Gastrocnemius medialis (tissue), 4 donors: ENCODE measurements around the gene AUTS2. TPM values are rescaled to one million over a fixed set of nuclear protein-coding genes. Genes with fewer than 3 reads are reported as not detected.

Experiments
- ATAC-seq, 2 donors: fragments of 150-250 bp; one replicate each; pipeline ENCODE4 v1.9.1; 2016
- DNase-seq, 2 donors: peaks; one replicate each; pipeline ENCODE4 v3.0.0-alpha.2; 2019
- H3K27ac ChIP-seq, 4 donors: fragments of 200-600 bp; sonication (generic); 1 replicate in 1 of 4; 2 replicates in 3 of 4; pipeline ENCODE4 v1.5.1; 2016 to 2018; ENCODE audit warnings: mild to moderate bottlenecking in 2 of 4, moderate library complexity in 1 of 4
- H3K27me3 ChIP-seq, 3 donors: fragments of 200-600 bp; sonication (generic) in 2 of 3; 1 replicate in 1 of 3; 2 replicates in 2 of 3; pipeline versions ENCODE4 v1.5.1 to v1.6.0; 2016 to 2019; ENCODE audit warnings: mild to moderate bottlenecking in 1 of 3, moderate library complexity in 1 of 3
- H3K36me3 ChIP-seq, 2 donors: fragments of 200-600 bp; sonication (generic) in 1 of 2; one replicate each; pipeline ENCODE4 v1.5.1; 2017 to 2018
- H3K4me1 ChIP-seq, 2 donors: fragments of 200-600 bp; sonication (generic) in 1 of 2; one replicate each; pipeline ENCODE4 v1.5.1; 2016 to 2017; ENCODE audit warnings: mild to moderate bottlenecking in 2 of 2
- H3K4me3 ChIP-seq, 4 donors: fragments of 200-600 bp; sonication (generic) in 3 of 4; 1 replicate in 1 of 4; 2 replicates in 3 of 4; pipeline ENCODE4 v1.5.1; 2016 to 2019; ENCODE audit warnings: mild to moderate bottlenecking in 2 of 4
- H3K9me3 ChIP-seq, 3 donors: fragments of 200-600 bp; sonication (generic) in 2 of 3; 1 replicate in 1 of 3; 2 replicates in 2 of 3; pipeline ENCODE4 v1.5.1; 2016 to 2019
- CTCF ChIP-seq, 5 experiments: fragments of 450-650 bp in 3 of 5; fragments of 200-600 bp in 2 of 5; sonication (generic) in 2 of 5; IDR thresholded peaks in 4 of 5; conservative IDR thresholded peaks in 1 of 5; 1 replicate in 4 of 5; 2 replicates in 1 of 5; pipeline ENCODE4 v1.5.1; 2016 to 2019; ENCODE audit warnings: antibody characterized with exemption in 5 of 5, mild to moderate bottlenecking in 3 of 5, moderate library complexity in 3 of 5
- POLR2A ChIP-seq, 2 donors: fragments of 450-650 bp; IDR thresholded peaks; one replicate each; pipeline ENCODE4 v1.6.1; 2017; ENCODE audit warnings: antibody characterized with exemption in 2 of 2, mild to moderate bottlenecking in 2 of 2, moderate library complexity in 2 of 2
- in situ Hi-C, 4 donors: fragments of 200-750 bp; cut with MboI; loops; one replicate each; pipeline versions ENCODE4 v1.15.0 to v1.8.0; 2017; ENCODE audit warnings: low sequenced_read_pairs in 4 of 4
- intact Hi-C: fragments of 100-400 bp; cut with DNase I; formaldehyde crosslinking; loops from one replicate; pipeline ENCODE4 v1.15.1; 2023; ENCODE audit warnings: low total_unique reads
- total RNA-seq, 4 donors: library from RNA; depleted of rRNA; stranded (reverse); fragments of >200 nt; gene quantifications; one replicate each; pipeline versions ENCODE4 v1.1.0 to v1.2.3, GENCODE V29; 2016

AUTS2 gene
- total RNA-seq, 4 donors from 2014 or later, result 2.5 to 16.2 (median 8.5) TPM

DNA sequence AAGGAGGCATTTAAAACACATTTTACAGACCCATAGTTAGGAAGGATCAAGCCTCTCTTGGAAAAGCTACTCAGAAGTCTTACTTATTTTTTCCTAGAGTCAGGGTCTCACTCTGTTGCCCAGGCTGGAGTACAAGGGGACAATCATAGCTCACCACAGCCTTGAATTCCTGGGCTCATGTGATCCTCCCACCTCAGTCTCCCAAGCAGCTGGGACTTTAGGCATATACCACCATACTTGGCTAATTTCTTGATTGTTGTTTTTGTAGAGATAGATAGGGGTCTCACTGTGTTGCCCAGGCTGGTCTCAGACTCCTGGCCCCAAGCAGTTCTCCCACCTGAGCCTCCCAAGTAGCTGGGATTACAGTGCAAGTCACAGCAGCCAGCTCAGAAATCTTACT, 1179.0 kb downstream of the AUTS2 start:
- Histone ChIP-seq H3K4me3 (no peak overlapping the region), H3K4me1 (no peaks in the 10 kb centered on the region), H3K9me3 (no peaks in the 10 kb centered on the region), H3K27ac (no peak overlapping the region), H3K27me3 (no peaks in the 10 kb centered on the region), H3K36me3 (peaks cover 0 to 56% of the 10 kb centered on the region in 2 donors)
- ATAC-seq, result no peak
- intact Hi-C loops (no loop called here), in situ Hi-C loops (no loop called here)
- DNase-seq, result no peak
- TF ChIP-seq POLR2A (IDR thresholded peaks at IDR 0.05) (no peak), CTCF (IDR thresholded peaks at IDR 0.05 in 4 of 5, conservative IDR thresholded peaks at IDR 0.05 in 1 of 5) (no peak)

- no peaks in the 10 kb centered on the region for H3K9me3 ChIP-seq
- H3K27me3 ChIP-seq, result no peaks in the 10 kb centered on the region
- TF ChIP-seq POLR2A (IDR thresholded peaks at IDR 0.05) (no peak), CTCF (IDR thresholded peaks at IDR 0.05 in 4 of 5, conservative IDR thresholded peaks at IDR 0.05 in 1 of 5) (no peak)
- intact Hi-C loops, result no loop called here
- H3K27ac ChIP-seq, result no peak overlapping the region
- peaks cover 0 to 59% of the 10 kb centered on the region in 2 donors for H3K36me3 ChIP-seq
- in situ Hi-C loops, result no loop called here
- DNase-seq (no peak), ATAC-seq (no peak)
- H3K4me3 ChIP-seq, result no peak overlapping the region
- H3K4me1 ChIP-seq, result no peaks in the 10 kb centered on the region
These were observed 1180.3 kb downstream of the AUTS2 start for GRCh38 chr7:70778585-70778984.

DNA sequence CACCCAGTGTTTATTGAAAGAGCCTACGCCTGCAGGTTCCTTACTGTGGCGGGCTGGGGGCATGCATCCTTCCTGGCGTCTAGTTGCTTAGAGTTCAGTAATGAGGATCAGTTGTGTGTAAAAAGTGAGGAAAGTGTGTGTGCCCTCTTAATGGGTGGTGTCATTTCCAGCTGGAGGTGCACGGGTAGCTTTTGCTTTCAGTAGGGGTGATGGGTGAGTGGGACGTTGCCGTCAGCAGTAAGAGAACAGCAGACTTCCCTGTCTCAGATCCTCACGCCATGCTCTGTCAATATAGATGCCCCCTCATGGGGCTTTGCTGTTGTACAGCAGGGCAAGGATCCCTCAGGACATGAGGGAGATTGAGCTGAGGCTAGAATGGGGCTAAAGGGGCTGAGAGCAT, 1181.0 kb downstream of the AUTS2 start:
- ATAC-seq (no peak), DNase-seq (no peak)
- peaks cover 0 to 59% of the 10 kb centered on the region in 2 donors for H3K36me3 ChIP-seq
- no peaks in the 10 kb centered on the region for H3K27me3 ChIP-seq
- TF ChIP-seq POLR2A (IDR thresholded peaks at IDR 0.05), result no peak
- no peak for TF ChIP-seq CTCF (IDR thresholded peaks at IDR 0.05 in 4 of 5, conservative IDR thresholded peaks at IDR 0.05 in 1 of 5)
- in situ Hi-C loops (no loop called here), intact Hi-C loops (no loop called here)
- H3K27ac ChIP-seq, result no peak overlapping the region
- H3K4me1 ChIP-seq, result no peaks in the 10 kb centered on the region
- no peak overlapping the region for H3K4me3 ChIP-seq
- no peaks in the 10 kb centered on the region for H3K9me3 ChIP-seq

DNA sequence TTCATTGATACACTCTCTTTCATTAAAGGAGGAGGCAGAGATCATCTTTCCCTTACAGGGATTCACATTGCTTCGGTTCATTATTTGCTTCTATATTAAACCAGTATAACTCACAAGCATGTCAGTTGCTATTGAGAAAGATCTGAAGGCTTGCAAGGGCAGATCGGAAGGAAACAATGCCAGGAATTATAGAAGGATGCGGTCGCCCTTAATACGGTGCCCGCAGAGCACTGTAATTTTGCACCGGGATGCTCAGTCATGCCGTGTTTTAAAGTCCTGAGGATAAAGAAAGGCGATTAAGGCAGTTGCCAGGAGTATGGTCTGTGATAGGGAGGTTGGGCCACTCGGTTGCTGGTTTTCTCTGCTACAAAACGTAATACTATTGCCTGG, 1183.6 kb downstream of the AUTS2 start:
- in situ Hi-C loops, result no loop called here
- no peaks in the 10 kb centered on the region for H3K27me3 ChIP-seq
- intact Hi-C loops, result no loop called here
- no peak for ATAC-seq
- no peak for DNase-seq
- H3K27ac ChIP-seq, result no peak overlapping the region
- H3K9me3 ChIP-seq, result no peaks in the 10 kb centered on the region
- no peak for TF ChIP-seq POLR2A (IDR thresholded peaks at IDR 0.05)
- no peak for TF ChIP-seq CTCF (IDR thresholded peaks at IDR 0.05 in 4 of 5, conservative IDR thresholded peaks at IDR 0.05 in 1 of 5)
- no peak overlapping the region for H3K4me3 ChIP-seq
- H3K4me1 ChIP-seq, result no peaks in the 10 kb centered on the region
- peaks cover 3 to 77% of the 10 kb centered on the region in 2 donors for H3K36me3 ChIP-seq

DNA sequence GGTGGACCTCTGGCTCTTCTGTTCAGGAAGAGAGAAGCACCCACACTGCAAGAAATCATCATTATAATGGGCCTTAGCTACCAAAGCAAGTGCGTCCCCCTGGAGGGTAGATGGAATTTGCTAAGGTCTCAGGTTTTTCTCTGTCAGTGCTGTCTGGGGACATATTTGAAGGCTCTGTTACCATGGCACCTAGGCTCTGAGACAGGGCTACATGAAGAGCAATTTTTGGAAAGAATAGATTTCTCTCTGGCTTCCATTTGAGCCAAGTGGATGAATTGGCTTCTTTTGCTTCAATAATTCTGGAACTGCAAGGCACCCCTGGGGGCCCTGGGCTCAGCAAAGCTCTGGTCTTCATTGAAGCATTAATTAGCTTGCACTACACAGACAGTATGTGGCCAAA, 1184.5 kb downstream of the AUTS2 start:
- Histone ChIP-seq H3K4me3 (no peak overlapping the region), H3K27me3 (no peaks in the 10 kb centered on the region), H3K9me3 (no peaks in the 10 kb centered on the region), H3K4me1 (no peaks in the 10 kb centered on the region), H3K36me3 (peaks cover 3 to 77% of the 10 kb centered on the region in 2 donors), H3K27ac (no peak overlapping the region)
- ATAC-seq, result no peak
- intact Hi-C loops, result no loop called here
- no peak for DNase-seq
- in situ Hi-C loops, result no loop called here
- TF ChIP-seq POLR2A (IDR thresholded peaks at IDR 0.05) (no peak), CTCF (IDR thresholded peaks at IDR 0.05 in 4 of 5, conservative IDR thresholded peaks at IDR 0.05 in 1 of 5) (no peak)
